Measurements from ENCODE around the gene GRPEL1. TPM values are rescaled to one million over a fixed set of nuclear protein-coding genes. Genes with fewer than 3 reads are reported as not detected.

GRPEL1 gene
- total and polyA plus RNA-seq, 8 donors, result 20.1 to 33.9 (median 28.5) TPM

GRCh38 chr4:7068279-7068842 lies 497 bp upstream of the GRPEL1 start:
- ATAC-seq, result no peak
- TF ChIP-seq, protein P1, sequence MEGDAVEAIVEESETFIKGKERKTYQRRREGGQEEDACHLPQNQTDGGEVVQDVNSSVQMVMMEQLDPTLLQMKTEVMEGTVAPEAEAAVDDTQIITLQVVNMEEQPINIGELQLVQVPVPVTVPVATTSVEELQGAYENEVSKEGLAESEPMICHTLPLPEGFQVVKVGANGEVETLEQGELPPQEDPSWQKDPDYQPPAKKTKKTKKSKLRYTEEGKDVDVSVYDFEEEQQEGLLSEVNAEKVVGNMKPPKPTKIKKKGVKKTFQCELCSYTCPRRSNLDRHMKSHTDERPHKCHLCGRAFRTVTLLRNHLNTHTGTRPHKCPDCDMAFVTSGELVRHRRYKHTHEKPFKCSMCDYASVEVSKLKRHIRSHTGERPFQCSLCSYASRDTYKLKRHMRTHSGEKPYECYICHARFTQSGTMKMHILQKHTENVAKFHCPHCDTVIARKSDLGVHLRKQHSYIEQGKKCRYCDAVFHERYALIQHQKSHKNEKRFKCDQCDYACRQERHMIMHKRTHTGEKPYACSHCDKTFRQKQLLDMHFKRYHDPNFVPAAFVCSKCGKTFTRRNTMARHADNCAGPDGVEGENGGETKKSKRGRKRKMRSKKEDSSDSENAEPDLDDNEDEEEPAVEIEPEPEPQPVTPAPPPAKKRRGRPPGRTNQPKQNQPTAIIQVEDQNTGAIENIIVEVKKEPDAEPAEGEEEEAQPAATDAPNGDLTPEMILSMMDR (IDR thresholded peaks at IDR 0.05), result no peak
- H3K9me3 ChIP-seq, result no peaks in the 10 kb centered on the region
- peak overlapping the region; percentile 87 to 96 for H3K27ac ChIP-seq
- peaks cover 12 to 44% of the 10 kb centered on the region in 2 donors for H3K4me1 ChIP-seq
- H3K36me3 ChIP-seq, result peaks cover 0 to 16% of the 10 kb centered on the region in 2 donors
- peak overlapping the region; percentile 70 to 99 for H3K4me3 ChIP-seq
- H3K27me3 ChIP-seq, result no peaks in the 10 kb centered on the region
- peak in 1 of 4 donors; percentile 98 for DNase-seq
- intact Hi-C loops (cut with DNase I), result no loop called here

GRCh38 chr4:7067126-7067451 lies 775 bp downstream of the GRPEL1 start:
- Histone ChIP-seq H3K4me1 (peaks cover 12 to 44% of the 10 kb centered on the region in 2 donors), H3K9me3 (no peaks in the 10 kb centered on the region), H3K4me3 (peak overlapping the region; percentile 97 to 99), H3K27me3 (no peaks in the 10 kb centered on the region), H3K36me3 (peaks cover 0 to 29% of the 10 kb centered on the region in 2 donors), H3K27ac (peak overlapping the region; percentile 71 to 96)
- no peak for DNase-seq
- TF ChIP-seq, protein P1 (IDR thresholded peaks at IDR 0.05), result no peak
- ATAC-seq, result no peak
- intact Hi-C loops (cut with DNase I), result no loop called here

GRCh38 chr4:7066493-7066892 lies 1.4 kb downstream of the GRPEL1 start:
- Histone ChIP-seq H3K9me3 (no peaks in the 10 kb centered on the region), H3K36me3 (peaks cover 0 to 35% of the 10 kb centered on the region in 2 donors), H3K4me3 (peak overlapping the region in 1 of 2 donors; percentile 99), H3K27me3 (no peaks in the 10 kb centered on the region), H3K4me1 (peaks cover 12 to 50% of the 10 kb centered on the region in 2 donors), H3K27ac (peak overlapping the region in 1 of 2 donors; percentile 96)
- DNase-seq (no peak), ATAC-seq (no peak)
- TF ChIP-seq, protein P1 (IDR thresholded peaks at IDR 0.05), result no peak
- intact Hi-C loops (cut with DNase I), result no loop called here

DNA sequence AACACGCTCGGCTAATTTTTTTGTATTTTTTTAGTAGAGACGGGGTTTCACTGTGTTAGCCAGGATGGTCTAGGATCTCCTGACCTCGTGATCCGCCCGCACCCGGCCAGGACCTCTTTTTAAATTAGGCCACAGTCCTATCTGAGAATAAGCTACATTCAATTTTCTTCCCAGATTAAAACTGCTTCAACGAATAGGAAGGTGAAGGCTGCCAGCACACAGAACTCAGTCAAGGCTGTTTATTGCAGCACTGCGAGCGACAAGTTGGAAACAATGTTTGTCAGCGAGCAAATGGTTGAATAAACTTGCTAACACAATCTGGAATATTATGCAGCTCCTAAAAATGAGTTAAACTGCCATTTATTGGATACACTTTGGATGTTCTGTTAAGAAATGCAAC lies 1.9 kb downstream of the GRPEL1 start:
- Histone ChIP-seq H3K36me3 (peaks cover 0 to 39% of the 10 kb centered on the region in 2 donors), H3K27me3 (no peaks in the 10 kb centered on the region), H3K27ac (peak overlapping the region in 1 of 2 donors; percentile 96), H3K9me3 (no peaks in the 10 kb centered on the region), H3K4me1 (peaks cover 12 to 53% of the 10 kb centered on the region in 2 donors), H3K4me3 (peak overlapping the region in 1 of 2 donors; percentile 99)
- intact Hi-C loops (cut with DNase I), result no loop called here
- TF ChIP-seq, protein P1 (IDR thresholded peaks at IDR 0.05), result no peak
- no peak for DNase-seq
- ATAC-seq, result no peak

GRCh38 chr4:7063362-7063761 lies 4.5 kb downstream of the GRPEL1 start:
- TF ChIP-seq, protein P1 (IDR thresholded peaks at IDR 0.05), result no peak
- ATAC-seq (no peak), DNase-seq (no peak)
- H3K36me3 ChIP-seq, result peaks cover 0 to 61% of the 10 kb centered on the region in 2 donors
- no peak overlapping the region for H3K27ac ChIP-seq
- H3K9me3 ChIP-seq, result no peaks in the 10 kb centered on the region
- H3K27me3 ChIP-seq, result no peaks in the 10 kb centered on the region
- intact Hi-C loops (cut with DNase I), result no loop called here
- H3K4me1 ChIP-seq, result peaks cover 12 to 63% of the 10 kb centered on the region in 2 donors
- no peak overlapping the region for H3K4me3 ChIP-seq
